Ecto neural progenitor cell (in vitro differentiated cells): ENCODE measurements around the gene ACSF2.
A peak's percentile ranks its signal among the peaks of the same experiment; 100 is the strongest.

Experiments
- DNase-seq: peaks from one replicate; pipeline ENCODE4 v3.0.0-alpha.2; 2018; ENCODE audit warnings: low spot score

The ACSF2 gene

GRCh38 chr17:50440172-50440837 is 14.3 kb downstream of the ACSF2 start:
- DNase-seq, result no peak

- DNase-seq, result no peak
These were observed 15.1 kb downstream of the ACSF2 start for GRCh38 chr17:50440838-50441829.

GRCh38 chr17:50443505-50443974 is 17.5 kb downstream of the ACSF2 start:
- DNase-seq, result no peak

GRCh38 chr17:50444841-50445715 is 19.1 kb downstream of the ACSF2 start:
- DNase-seq, result no peak

GRCh38 chr17:50445730-50446325 is 19.8 kb downstream of the ACSF2 start:
- no peak for DNase-seq

GRCh38 chr17:50447870-50448595 is 22.0 kb downstream of the ACSF2 start:
- DNase-seq, result no peak

GRCh38 chr17:50448643-50449042 is 22.6 kb downstream of the ACSF2 start:
- no peak for DNase-seq

GRCh38 chr17:50451943-50452629 is 26.1 kb downstream of the ACSF2 start:
- DNase-seq, result no peak

- no peak for DNase-seq
These were observed 26.7 kb downstream of the ACSF2 start for GRCh38 chr17:50452630-50453300.

- DNase-seq, result no peak
These were observed 27.9 kb downstream of the ACSF2 start for GRCh38 chr17:50453901-50454300.

GRCh38 chr17:50457621-50458020 is 31.6 kb downstream of the ACSF2 start:
- DNase-seq, result no peak

- no peak for DNase-seq
These were observed 32.3 kb downstream of the ACSF2 start for GRCh38 chr17:50458270-50458669.

- DNase-seq, result peak; percentile 39
These were observed 33.0 kb downstream of the ACSF2 start for GRCh38 chr17:50458701-50459676.

- peak; percentile 40 for DNase-seq
These were observed 33.7 kb downstream of the ACSF2 start for GRCh38 chr17:50459756-50460155.

GRCh38 chr17:50460831-50461526 is 35.0 kb downstream of the ACSF2 start:
- DNase-seq, result peak; percentile 42

GRCh38 chr17:50461550-50462132 is 35.6 kb downstream of the ACSF2 start:
- peak; percentile 43 for DNase-seq

- peak; percentile 40 for DNase-seq
These were observed 36.4 kb downstream of the ACSF2 start for GRCh38 chr17:50462446-50462845.
